ENCODE measurements around the gene NTMT1.

DNA sequence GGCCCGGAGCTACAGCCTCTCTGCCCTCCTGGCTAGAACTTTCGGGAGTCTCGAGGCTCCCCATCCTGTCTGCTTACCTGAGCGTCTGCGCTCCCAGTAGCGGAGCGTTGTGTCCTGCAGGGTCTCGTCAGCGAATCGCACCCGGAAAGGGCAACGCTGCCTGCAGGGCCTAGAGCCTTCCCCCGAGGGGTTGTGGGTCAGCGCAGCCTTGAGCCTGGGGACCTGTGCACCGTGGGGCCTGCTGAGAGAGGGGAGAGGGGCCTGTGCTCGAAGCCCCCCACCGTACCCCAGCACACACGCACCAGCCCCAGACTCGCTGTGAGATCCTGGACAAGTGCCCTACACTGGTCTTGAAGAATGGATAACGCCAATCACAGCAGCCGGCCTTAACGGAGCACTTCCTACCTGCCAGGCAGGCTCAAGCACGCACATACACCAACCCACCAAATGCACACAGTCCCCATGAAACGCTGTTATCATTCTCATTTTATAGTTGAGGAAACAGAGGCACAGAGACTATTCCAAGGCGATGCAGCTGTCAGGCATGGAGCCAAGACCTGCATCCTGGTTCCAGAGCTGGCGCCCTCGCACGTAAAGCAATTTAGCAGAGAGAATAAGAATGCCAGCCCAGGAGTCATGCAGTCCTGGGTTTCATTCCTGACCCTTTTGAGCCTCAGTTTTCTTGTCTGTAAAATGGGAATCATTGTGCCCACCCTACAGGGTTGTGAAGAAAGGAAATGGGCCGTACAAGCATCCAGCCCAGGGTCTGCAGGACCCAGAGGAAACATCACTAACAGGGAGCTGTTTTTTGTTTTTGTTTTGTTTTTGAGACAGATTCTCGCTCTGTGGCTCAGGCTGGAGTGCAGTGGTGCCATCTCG, 10.3 kb upstream of the NTMT1 start:
- TF ChIP-seq, protein P1, sequence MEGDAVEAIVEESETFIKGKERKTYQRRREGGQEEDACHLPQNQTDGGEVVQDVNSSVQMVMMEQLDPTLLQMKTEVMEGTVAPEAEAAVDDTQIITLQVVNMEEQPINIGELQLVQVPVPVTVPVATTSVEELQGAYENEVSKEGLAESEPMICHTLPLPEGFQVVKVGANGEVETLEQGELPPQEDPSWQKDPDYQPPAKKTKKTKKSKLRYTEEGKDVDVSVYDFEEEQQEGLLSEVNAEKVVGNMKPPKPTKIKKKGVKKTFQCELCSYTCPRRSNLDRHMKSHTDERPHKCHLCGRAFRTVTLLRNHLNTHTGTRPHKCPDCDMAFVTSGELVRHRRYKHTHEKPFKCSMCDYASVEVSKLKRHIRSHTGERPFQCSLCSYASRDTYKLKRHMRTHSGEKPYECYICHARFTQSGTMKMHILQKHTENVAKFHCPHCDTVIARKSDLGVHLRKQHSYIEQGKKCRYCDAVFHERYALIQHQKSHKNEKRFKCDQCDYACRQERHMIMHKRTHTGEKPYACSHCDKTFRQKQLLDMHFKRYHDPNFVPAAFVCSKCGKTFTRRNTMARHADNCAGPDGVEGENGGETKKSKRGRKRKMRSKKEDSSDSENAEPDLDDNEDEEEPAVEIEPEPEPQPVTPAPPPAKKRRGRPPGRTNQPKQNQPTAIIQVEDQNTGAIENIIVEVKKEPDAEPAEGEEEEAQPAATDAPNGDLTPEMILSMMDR (IDR thresholded peaks at IDR 0.05; ENCODE audit: insufficient read depth, low read length): no peak
- TF ChIP-seq POLR2AphosphoS5 (IDR thresholded peaks at IDR 0.05; ENCODE audit: low read depth) (no peak), SPI1 (IDR thresholded peaks at IDR 0.05; ENCODE audit: borderline replicate concordance, low read depth) (no peak), GABPA (IDR thresholded peaks at IDR 0.05; ENCODE audit: low read depth) (no peak)
- TF ChIP-seq, protein P2, sequence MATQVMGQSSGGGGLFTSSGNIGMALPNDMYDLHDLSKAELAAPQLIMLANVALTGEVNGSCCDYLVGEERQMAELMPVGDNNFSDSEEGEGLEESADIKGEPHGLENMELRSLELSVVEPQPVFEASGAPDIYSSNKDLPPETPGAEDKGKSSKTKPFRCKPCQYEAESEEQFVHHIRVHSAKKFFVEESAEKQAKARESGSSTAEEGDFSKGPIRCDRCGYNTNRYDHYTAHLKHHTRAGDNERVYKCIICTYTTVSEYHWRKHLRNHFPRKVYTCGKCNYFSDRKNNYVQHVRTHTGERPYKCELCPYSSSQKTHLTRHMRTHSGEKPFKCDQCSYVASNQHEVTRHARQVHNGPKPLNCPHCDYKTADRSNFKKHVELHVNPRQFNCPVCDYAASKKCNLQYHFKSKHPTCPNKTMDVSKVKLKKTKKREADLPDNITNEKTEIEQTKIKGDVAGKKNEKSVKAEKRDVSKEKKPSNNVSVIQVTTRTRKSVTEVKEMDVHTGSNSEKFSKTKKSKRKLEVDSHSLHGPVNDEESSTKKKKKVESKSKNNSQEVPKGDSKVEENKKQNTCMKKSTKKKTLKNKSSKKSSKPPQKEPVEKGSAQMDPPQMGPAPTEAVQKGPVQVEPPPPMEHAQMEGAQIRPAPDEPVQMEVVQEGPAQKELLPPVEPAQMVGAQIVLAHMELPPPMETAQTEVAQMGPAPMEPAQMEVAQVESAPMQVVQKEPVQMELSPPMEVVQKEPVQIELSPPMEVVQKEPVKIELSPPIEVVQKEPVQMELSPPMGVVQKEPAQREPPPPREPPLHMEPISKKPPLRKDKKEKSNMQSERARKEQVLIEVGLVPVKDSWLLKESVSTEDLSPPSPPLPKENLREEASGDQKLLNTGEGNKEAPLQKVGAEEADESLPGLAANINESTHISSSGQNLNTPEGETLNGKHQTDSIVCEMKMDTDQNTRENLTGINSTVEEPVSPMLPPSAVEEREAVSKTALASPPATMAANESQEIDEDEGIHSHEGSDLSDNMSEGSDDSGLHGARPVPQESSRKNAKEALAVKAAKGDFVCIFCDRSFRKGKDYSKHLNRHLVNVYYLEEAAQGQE (IDR thresholded peaks at IDR 0.05; ENCODE audit: insufficient replicate concordance, low read depth): no peak
